SK-N-SH treated with all-trans-retinoic acid at 6 μM for 48 hours (cell line): Measurements from ENCODE around the gene PVALB.

Experiments
- CSDC2 ChIP-seq: fragments of 250-450 bp; sonication (Bioruptor Pico); IDR thresholded peaks from 2 replicates; pipeline ENCODE4 v1.5.0; 2020; ENCODE audit warnings: mild to moderate bottlenecking, moderate library complexity
- RARB ChIP-seq: fragments of 250-450 bp; sonication (Bioruptor Pico); IDR thresholded peaks from 2 replicates; pipeline ENCODE4 v1.8.0; 2021; ENCODE audit warnings: mild to moderate bottlenecking, moderate library complexity
- ZC3H10 ChIP-seq: fragments of 250-450 bp; sonication (Bioruptor Pico); IDR thresholded peaks from 2 replicates; pipeline ENCODE4 v1.5.1; 2021; ENCODE audit warnings: mild to moderate bottlenecking, moderate library complexity

- TF ChIP-seq RARB (no peak), CSDC2 (CRISPR knock-in tag) (no peak), ZC3H10 (no peak)
Measured at GRCh38 chr22:36757668-36758211, 59.1 kb downstream of the PVALB start.
